Kasumi-1 (cell line): ENCODE measurements around the gene PDZRN3.

Source experiments
- DNase-seq, 2 experiments: peaks; one replicate each; lab custom pipeline; 2025; lab: John Stamatoyannopoulos, UW

The PDZRN3 gene

GRCh38 chr3:73451301-73451944, 173.3 kb downstream of the PDZRN3 start:
- no peak for DNase-seq

GRCh38 chr3:73449774-73450173, 175.0 kb downstream of the PDZRN3 start:
- no peak for DNase-seq

- DNase-seq = no peak
Observed at GRCh38 chr3:73448761-73449301, 175.9 kb downstream of the PDZRN3 start.

- DNase-seq = no peak
Observed at GRCh38 chr3:73448041-73448440, 176.7 kb downstream of the PDZRN3 start.

GRCh38 chr3:73447111-73447510, 177.6 kb downstream of the PDZRN3 start:
- DNase-seq = no peak

GRCh38 chr3:73446467-73447110, 178.2 kb downstream of the PDZRN3 start:
- no peak for DNase-seq

GRCh38 chr3:73442886-73443285, 181.9 kb downstream of the PDZRN3 start:
- no peak for DNase-seq

GRCh38 chr3:73442152-73442551, 182.6 kb downstream of the PDZRN3 start:
- DNase-seq = no peak

GRCh38 chr3:73437828-73438227, 186.9 kb downstream of the PDZRN3 start:
- DNase-seq = no peak

GRCh38 chr3:73435055-73435454, 189.7 kb downstream of the PDZRN3 start:
- no peak for DNase-seq

- DNase-seq = no peak
Observed at GRCh38 chr3:73433687-73434086, 191.1 kb downstream of the PDZRN3 start.

GRCh38 chr3:73433079-73433478, 191.7 kb downstream of the PDZRN3 start:
- DNase-seq = no peak

GRCh38 chr3:73432706-73433032, 192.1 kb downstream of the PDZRN3 start:
- DNase-seq = no peak

- peak; percentile 43 to 66 for DNase-seq
Observed at GRCh38 chr3:73432023-73432705, 192.6 kb downstream of the PDZRN3 start.

GRCh38 chr3:73431183-73431900, 193.4 kb downstream of the PDZRN3 start:
- DNase-seq = no peak

GRCh38 chr3:73427048-73427706, 197.6 kb downstream of the PDZRN3 start:
- DNase-seq = no peak

- DNase-seq = no peak
Observed at GRCh38 chr3:73426606-73427005, 198.1 kb downstream of the PDZRN3 start.

- no peak for DNase-seq
Observed at GRCh38 chr3:73423116-73423515, 201.6 kb downstream of the PDZRN3 start.

GRCh38 chr3:73422571-73422970, 202.2 kb downstream of the PDZRN3 start:
- DNase-seq = no peak

- DNase-seq = no peak
Observed at GRCh38 chr3:73419942-73420341, 204.8 kb downstream of the PDZRN3 start.

GRCh38 chr3:73419179-73419803, 205.4 kb downstream of the PDZRN3 start:
- DNase-seq = no peak

- DNase-seq = no peak
Observed at GRCh38 chr3:73418681-73419080, 206.1 kb downstream of the PDZRN3 start.
